Measurements from ENCODE around the gene PRR15L. TPM values are rescaled to one million over a fixed set of nuclear protein-coding genes. Genes with fewer than 3 reads are reported as not detected.

PRR15L gene
- total RNA-seq, 4 donors from 2014 or later: 0.87 TPM; not detected in 3

GRCh38 chr17:47982645-47983390 is 25.1 kb upstream of the PRR15L start:
- intact Hi-C loops (cut with DNase I; ENCODE audit: low total_unique reads): no loop called here

DNA sequence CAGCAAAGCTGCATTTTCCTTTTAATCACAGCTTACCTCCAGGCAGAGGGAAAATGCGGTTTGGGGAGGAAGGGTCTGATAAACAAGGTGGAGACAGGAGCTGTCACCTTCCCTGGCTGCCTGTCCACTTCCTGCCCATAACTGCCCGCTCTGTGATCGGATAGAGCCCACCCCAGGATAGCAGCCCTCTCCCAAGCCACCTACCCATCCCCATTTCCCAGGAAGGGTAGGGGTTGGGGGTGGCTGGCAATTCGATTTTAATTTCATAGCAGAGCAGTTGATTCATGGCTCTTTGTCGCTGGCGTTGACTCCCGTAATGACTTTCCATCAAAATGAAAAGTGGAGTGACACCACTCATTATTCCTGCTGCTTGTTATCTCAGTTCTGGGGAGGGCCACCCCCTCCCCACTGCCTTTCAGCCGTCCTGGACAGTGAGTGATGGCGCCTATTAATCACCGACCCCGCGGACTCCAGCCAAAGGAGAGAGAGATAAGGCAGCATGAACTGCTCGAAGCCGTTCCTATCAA is 24.5 kb upstream of the PRR15L start:
- intact Hi-C loops (cut with DNase I; ENCODE audit: low total_unique reads): no loop called here
- no peaks in the 10 kb centered on the region for H3K27me3 ChIP-seq
- DNase-seq (no peak), ATAC-seq (no peak)
- TF ChIP-seq POLR2A (IDR thresholded peaks at IDR 0.05) (no peak), CTCF (IDR thresholded peaks at IDR 0.05 in 4 of 5, conservative IDR thresholded peaks at IDR 0.05 in 1 of 5) (no peak)
- no peaks in the 10 kb centered on the region for H3K4me1 ChIP-seq
- H3K27ac ChIP-seq: no peak overlapping the region
- H3K36me3 ChIP-seq: peaks cover 0 to 60% of the 10 kb centered on the region in 2 donors
- in situ Hi-C loops (cut with MboI; ENCODE audit: low sequenced_read_pairs in 4 of 4): no loop called here
- H3K4me3 ChIP-seq: no peak overlapping the region
- H3K9me3 ChIP-seq: no peaks in the 10 kb centered on the region

More at GRCh38 chr17:47982645-47983390, 25.1 kb upstream of the PRR15L start:
- in situ Hi-C loops (cut with MboI; ENCODE audit: low sequenced_read_pairs in 4 of 4): no loop called here
- Histone ChIP-seq H3K27me3 (no peaks in the 10 kb centered on the region), H3K27ac (no peak overlapping the region), H3K9me3 (no peaks in the 10 kb centered on the region), H3K4me3 (no peak overlapping the region), H3K36me3 (peaks cover 0 to 53% of the 10 kb centered on the region in 2 donors), H3K4me1 (no peaks in the 10 kb centered on the region)
- TF ChIP-seq CTCF (IDR thresholded peaks at IDR 0.05 in 4 of 5, conservative IDR thresholded peaks at IDR 0.05 in 1 of 5): no peak
- no peak for TF ChIP-seq POLR2A (IDR thresholded peaks at IDR 0.05)
- DNase-seq: no peak
- ATAC-seq: no peak

GRCh38 chr17:47981462-47981861 is 23.8 kb upstream of the PRR15L start:
- ATAC-seq (no peak), DNase-seq (no peak)
- intact Hi-C loops (cut with DNase I; ENCODE audit: low total_unique reads) (no loop called here), in situ Hi-C loops (cut with MboI; ENCODE audit: low sequenced_read_pairs in 4 of 4) (no loop called here)
- Histone ChIP-seq H3K9me3 (no peaks in the 10 kb centered on the region), H3K4me3 (no peak overlapping the region), H3K27ac (no peak overlapping the region), H3K27me3 (no peaks in the 10 kb centered on the region), H3K4me1 (no peaks in the 10 kb centered on the region), H3K36me3 (peaks cover 0 to 67% of the 10 kb centered on the region in 2 donors)
- no peak for TF ChIP-seq POLR2A (IDR thresholded peaks at IDR 0.05)
- TF ChIP-seq CTCF (IDR thresholded peaks at IDR 0.05 in 4 of 5, conservative IDR thresholded peaks at IDR 0.05 in 1 of 5): no peak

DNA sequence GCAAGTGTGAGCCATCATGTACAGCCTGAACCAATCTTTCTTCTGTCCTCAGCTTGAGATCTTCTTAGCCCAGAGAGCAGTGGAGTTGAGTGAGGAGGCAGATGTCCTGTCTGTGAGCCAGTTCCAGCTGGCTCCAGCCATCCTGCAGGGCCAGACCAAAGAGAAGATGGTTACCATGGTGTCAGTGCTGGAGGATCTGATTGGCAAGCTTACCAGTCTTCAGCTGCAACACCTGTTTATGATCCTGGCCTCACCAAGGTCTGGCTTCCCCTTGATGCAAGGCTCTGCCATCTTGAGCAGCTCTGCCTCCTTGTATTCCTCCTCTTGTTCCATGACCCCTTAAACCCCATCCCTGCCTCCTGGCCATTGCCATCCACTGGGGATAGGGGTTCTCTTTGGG is 22.9 kb upstream of the PRR15L start:
- in situ Hi-C loops (cut with MboI; ENCODE audit: low sequenced_read_pairs in 4 of 4) (no loop called here), intact Hi-C loops (cut with DNase I; ENCODE audit: low total_unique reads) (no loop called here)
- no peak overlapping the region for H3K27ac ChIP-seq
- H3K9me3 ChIP-seq: no peaks in the 10 kb centered on the region
- no peak for DNase-seq
- peaks cover 0 to 76% of the 10 kb centered on the region in 2 donors for H3K36me3 ChIP-seq
- no peak overlapping the region for H3K4me3 ChIP-seq
- no peak for ATAC-seq
- no peaks in the 10 kb centered on the region for H3K27me3 ChIP-seq
- TF ChIP-seq CTCF (IDR thresholded peaks at IDR 0.05 in 4 of 5, conservative IDR thresholded peaks at IDR 0.05 in 1 of 5) (no peak), POLR2A (IDR thresholded peaks at IDR 0.05) (no peak)
- no peaks in the 10 kb centered on the region for H3K4me1 ChIP-seq
